ENCODE data around the gene CBX4.

The CBX4 gene

GRCh38 chr17:79826841-79827578, 12.2 kb downstream of the CBX4 start:
- no peak for DNase-seq

DNA sequence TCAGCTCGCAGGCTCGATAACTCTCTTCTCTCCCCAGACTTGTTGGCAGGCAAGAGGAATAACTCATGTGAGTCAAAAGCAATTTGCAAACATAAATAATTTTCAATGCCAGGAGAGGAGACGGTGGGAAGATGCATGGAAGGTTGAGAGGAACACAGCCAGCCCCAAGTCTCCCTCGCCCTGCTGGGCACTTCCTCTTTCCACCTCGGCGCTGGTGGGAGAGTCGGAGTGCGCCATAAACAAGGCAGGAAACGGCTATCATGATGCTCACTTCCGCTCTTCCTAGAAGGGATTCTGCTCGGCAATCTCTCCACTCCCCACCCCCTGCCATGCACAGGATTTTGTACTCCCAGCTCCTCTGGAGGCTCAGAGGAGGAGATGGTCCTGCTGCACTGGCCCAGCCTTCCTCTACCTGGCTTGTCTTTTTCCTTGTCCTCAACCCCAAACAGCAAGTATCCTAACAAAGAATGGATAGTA, 13.0 kb downstream of the CBX4 start:
- no peak for DNase-seq

DNA sequence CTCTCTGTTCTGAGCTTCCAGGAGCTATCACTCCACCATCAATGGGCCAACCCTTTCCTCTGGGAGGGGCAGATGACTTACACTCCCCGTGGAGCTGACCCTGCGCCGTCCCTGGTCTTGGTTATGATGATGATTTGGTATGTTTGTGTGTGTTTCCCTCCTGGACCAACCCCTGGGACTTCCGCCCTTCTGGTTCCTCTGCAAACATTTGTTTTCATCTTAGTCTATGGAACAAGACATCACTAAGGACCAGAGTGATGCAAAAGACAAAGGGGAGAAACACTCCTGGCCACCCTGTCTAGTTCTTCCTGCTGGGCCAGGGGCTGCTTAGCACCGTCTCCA, 13.7 kb downstream of the CBX4 start:
- DNase-seq: no peak

GRCh38 chr17:79824893-79825579, 14.2 kb downstream of the CBX4 start:
- no peak for DNase-seq

GRCh38 chr17:79824234-79824633, 15.0 kb downstream of the CBX4 start:
- no peak for DNase-seq

- DNase-seq: no peak
These were observed 16.6 kb downstream of the CBX4 start for GRCh38 chr17:79822583-79823124.

- DNase-seq: no peak
These were observed 17.7 kb downstream of the CBX4 start for GRCh38 chr17:79821331-79822095.

DNA sequence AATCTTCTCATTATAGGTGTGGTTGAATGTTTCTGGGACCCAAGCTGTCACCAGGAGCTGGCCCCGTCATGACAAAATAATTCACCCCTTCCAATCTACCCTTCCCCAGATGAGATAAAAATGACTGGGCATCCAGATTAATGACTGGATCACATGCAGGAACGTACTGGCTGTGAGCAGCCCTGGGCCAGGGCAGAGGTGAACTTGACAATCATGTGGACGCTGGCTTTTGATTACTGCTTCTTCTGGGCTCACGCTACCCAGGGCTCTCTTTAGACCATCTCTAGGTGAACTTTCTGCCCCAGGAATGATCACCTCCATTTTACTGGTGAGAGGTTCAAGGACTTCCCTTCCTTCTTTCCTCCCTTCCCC, 18.3 kb downstream of the CBX4 start:
- no peak for DNase-seq

- DNase-seq: no peak
These were observed 19.5 kb downstream of the CBX4 start for GRCh38 chr17:79819534-79820276.

DNA sequence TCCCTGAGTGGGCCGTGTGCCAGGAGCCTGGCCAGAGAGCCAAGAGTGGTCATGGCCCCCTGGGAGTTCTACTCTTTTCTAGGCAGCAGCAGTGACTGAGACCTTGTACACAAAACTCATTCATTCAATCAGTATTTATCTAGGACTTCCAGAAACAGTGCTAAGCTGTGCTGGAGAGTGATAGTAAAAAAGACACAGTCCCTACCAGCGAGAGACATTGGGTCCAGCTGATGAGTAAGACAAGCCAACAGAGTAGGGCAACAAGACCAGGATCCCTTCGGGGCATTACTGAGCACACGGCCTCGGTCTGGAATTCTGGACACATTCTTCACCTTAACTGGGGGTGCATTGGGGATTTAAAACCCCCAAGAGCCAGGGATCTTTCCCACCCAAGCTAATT, 20.2 kb downstream of the CBX4 start:
- DNase-seq: no peak

- no peak for DNase-seq
These were observed 21.0 kb downstream of the CBX4 start for GRCh38 chr17:79818026-79818758.

DNA sequence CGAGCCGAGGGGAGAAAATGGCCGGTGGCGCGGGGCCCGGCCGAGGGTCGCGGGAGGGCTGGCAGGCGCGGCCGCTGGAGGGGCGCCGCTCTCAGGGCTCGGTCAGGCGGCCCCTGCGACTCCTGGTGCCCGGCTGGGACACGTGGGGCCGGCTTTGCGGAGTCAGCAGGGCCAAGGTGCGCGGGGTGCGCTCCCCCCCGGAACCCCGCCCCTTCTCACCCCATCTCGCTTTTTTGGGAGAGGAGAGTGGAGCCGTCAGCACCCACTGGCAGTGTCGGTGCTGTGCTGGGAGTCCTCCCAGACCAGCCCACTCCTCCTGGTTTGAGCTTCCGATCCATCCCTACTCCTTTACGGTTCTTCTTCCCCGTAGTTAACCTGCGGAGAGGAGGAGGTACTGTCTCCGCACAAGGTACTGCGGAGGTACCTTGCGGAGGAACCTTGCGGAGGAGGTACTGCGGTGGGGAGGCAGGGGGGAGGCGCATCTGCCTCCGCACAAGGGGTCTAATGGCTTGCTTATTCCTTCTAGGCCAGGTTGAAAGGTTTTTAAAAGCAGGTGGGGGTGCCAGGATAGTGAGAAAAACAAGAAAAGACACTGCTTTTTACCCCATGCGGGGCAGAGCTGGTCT, 23.3 kb downstream of the CBX4 start:
- no peak for DNase-seq

DNA sequence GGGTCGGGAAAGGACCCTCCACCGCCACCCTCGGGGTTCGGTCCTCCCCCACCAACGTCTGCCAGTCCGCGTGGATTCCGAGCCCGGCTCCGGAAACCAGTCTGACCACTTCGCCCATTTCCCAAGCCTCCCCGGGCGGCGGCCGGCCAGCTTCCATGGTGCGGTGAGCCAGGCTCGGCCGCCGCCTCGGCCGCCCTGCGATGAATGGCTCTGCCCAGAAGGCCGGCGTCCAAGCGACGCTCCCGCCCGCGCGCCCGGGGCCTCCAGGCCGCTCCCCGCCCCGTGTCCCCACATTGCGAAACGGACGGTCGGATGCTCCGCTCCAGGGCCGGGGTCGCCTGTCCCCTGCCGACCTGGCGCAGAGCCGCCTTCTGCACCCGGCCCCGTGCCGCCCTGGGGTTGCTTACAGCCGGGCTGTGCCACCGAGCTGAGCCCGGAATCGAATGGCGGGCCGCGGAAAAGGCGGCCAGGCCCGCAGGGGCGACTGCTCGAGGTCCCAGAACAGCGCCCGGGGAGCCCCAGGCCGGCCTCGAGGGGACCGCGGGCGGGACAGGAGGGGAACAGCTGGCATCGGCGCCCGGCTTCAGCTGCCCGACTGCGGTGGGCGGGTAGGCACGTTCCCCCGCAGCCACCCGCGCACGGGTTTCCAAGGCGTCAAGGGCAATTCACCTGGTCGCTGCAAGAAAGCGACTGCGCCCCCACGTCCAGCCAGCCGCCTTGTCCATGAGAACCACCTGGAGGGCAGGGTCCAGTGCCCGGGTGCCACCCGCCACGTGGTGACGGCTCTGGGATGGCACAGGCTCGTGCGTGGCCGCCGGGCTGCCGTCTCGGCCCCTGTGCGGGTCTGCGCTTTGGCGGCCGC, 24.0 kb downstream of the CBX4 start:
- DNase-seq: no peak

GRCh38 chr17:79814127-79814973, 24.9 kb downstream of the CBX4 start:
- no peak for DNase-seq

DNA sequence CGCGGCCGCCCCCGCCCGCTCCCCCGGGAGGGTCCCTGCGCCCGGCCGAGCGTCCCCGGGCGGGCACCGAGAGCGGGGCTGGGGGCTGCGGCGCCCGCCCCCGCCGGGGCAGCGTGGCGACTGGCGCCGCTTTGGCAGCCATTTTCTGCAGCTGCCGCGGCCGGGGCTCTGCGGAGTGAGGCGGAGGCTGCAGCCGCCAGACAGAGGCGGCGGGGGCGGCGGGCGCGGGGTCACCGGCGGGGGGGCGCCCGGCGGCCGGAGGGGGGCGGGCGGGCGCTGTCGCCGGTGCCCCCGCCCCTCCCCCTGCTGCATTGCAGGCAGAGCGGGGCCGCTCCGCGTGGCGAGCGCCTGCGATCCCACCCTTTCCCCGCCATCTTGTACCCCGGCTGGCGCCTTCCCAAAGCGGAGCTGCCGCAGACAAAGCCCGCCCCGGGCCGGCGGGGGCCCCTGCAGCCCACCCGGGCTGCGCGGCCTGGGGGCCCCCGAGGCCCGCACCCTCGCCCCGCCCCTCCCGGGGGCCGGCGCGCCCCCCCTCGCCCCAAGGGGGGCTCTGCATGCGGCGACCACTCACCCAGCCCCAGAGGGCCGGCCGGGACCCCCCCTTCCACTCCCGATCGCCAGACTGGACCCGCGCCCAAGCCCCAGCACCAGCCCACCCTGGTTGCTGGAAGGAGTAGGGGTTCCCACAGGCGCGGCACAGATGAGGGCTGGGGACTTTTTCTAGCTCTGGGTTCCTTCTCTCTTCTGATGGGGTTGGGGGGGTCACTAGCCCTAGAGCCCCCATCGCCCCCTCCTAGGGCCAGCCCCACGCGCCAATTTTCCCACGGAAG, 25.7 kb downstream of the CBX4 start:
- DNase-seq: no peak

- no peak for DNase-seq
These were observed 26.6 kb downstream of the CBX4 start for GRCh38 chr17:79812353-79813258.

- DNase-seq: no peak
These were observed 27.3 kb downstream of the CBX4 start for GRCh38 chr17:79811868-79812352.

Data from activated gamma-delta T cell (primary cell).